Left cardiac atrium (tissue), 4 donors: Measurements from ENCODE around the gene SLC8A2. TPM values are rescaled to one million over a fixed set of nuclear protein-coding genes. Genes with fewer than 3 reads are reported as not detected.

Experiments used
- ATAC-seq, 2 donors: fragments of 200-7000 bp; cut with Tn5 transposase; one replicate each; pipeline ENCODE4 v1.9.1; 2020; ENCODE audit warnings: mild to moderate bottlenecking in 2 of 2, moderate library complexity in 2 of 2
- DNase-seq: peaks from one replicate; pipeline ENCODE4 v3.0.0-alpha.2; 2020
- intact Hi-C, 2 donors: fragments of 100-400 bp; cut with DNase I; formaldehyde crosslinking; loops; one replicate each; pipeline versions ENCODE4 v1.14.1 to v1.15.1; 2022 to 2023
- long read RNA-seq: library from polyadenylated mRNA; unstranded; transcript quantifications from one replicate; pipeline ENCODE4 v2.0.0, GENCODE V29; 2021
- total RNA-seq, 2 donors: library from RNA; stranded (reverse); fragmentation: NEBNext Ultra II Directional; extraction: Animal tissue kit (Norgen Biotek cat#: 25700); gene quantifications; one replicate each; pipeline ENCODE4 v1.2.1, GENCODE V29; 2021
- donor health status: DM: no; HTN: yes; CAD: no.
- donor health status: DM: no; HTN: yes; CAD: no; lungs with severe emphysema.
- donor health status: DM: yes; HTN: yes; CAD: no.
- donor health status: Dilated cardiomyopathy.

Gene SLC8A2, protein sequence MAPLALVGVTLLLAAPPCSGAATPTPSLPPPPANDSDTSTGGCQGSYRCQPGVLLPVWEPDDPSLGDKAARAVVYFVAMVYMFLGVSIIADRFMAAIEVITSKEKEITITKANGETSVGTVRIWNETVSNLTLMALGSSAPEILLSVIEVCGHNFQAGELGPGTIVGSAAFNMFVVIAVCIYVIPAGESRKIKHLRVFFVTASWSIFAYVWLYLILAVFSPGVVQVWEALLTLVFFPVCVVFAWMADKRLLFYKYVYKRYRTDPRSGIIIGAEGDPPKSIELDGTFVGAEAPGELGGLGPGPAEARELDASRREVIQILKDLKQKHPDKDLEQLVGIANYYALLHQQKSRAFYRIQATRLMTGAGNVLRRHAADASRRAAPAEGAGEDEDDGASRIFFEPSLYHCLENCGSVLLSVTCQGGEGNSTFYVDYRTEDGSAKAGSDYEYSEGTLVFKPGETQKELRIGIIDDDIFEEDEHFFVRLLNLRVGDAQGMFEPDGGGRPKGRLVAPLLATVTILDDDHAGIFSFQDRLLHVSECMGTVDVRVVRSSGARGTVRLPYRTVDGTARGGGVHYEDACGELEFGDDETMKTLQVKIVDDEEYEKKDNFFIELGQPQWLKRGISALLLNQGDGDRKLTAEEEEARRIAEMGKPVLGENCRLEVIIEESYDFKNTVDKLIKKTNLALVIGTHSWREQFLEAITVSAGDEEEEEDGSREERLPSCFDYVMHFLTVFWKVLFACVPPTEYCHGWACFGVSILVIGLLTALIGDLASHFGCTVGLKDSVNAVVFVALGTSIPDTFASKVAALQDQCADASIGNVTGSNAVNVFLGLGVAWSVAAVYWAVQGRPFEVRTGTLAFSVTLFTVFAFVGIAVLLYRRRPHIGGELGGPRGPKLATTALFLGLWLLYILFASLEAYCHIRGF
- total RNA-seq: under 1 TPM in 1 of 2 donors, not detected in 1; 0.15 TPM
- long read RNA-seq: 0 reads

DNA sequence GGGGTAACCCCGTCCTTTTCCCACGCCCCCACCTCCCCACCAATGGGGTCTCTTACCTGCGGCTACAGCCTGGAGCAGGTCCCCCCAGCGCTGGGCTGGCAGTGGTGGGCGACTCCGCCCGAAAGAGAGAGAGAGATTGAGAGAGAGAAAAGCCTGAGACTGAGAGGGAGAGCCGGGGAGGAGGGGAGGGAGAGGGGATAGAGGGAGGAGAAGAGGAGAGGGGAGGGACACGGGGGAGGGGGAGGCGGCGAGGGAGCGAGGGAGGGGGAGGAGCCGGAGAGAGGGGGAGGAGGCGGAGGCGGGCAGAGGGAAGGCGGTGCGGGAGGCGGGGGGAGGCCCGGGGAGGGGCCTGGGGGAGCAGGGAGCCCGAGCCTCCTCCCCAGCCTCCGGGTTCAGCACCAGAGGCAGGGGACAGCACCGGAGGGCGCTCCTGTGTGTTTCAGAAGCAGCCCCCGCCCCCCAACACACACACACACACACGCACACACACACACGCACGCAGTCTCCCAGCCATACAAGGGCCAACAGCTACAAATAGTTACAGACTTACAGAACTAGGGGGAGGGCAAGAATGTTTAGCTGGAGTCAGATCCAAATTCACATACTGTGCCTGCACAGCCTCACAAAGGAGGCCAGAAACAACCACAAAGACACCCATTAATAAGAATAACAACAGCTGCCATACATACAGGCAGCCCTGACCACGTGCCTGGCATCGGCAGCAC, at the start of gene SLC8A2:
SLC8A2 (minus strand) TSS at position 161 of the 725 bp plus-strand sequence. CDS start 5,490 bp downstream, outside the sequence.
- DNase-seq: peak; percentile 67
- intact Hi-C loops: no loop called here
- peak; percentile 74 to 77 for ATAC-seq

DNA sequence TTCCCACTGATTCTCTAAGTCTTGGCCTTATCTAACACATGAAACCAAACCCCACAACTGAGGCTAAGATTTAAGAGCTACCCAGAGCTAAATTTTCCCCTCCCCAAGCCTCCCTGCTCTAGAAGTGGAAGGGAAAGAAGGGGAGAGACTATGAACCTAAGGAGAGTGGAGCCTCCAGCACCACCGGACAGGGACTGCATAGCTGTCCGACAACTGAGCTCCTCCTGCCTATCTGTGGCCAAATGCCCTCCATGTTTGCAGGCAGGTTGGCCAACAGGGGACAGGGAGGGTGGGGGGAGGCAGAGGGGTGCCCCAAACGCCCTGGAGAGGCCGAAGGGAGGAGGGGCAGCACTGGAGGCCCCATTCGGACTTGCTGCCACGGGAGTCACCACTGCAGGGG, 49.1 kb upstream of the SLC8A2 start:
- ATAC-seq: no peak
- no peak for DNase-seq
- intact Hi-C loops: loop anchor here in 1 of 2 donors (5.0 kb wide), 1 partner anchor 176 kb away; no protein-coding TSS in a partner anchor

DNA sequence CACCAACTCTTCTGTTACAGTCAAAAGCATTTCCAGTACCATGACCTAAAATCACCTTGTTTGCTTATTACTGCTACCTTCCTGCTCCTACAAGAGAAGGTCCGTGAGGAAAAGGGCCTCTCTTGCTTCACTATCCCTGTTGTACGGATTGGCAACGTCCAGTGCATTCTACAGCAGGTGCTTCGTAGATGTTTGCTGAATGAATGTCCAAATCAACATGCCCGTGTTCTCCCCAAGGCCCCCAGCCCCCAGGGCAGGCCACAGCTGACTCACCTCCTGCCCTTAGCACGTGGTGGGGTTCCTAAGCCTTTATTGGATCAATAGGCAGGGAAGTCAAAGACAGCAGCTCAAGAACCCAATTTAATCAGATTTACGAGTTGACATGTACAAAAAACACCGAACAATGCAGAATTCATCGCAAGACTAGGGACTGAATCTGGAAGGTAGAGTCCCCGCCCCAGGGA, 48.7 kb upstream of the SLC8A2 start:
- ATAC-seq (no peak), DNase-seq (no peak)
- intact Hi-C loops: loop anchor here in 1 of 2 donors (5.0 kb wide), 1 partner anchor 177 kb away; no protein-coding TSS in a partner anchor

DNA sequence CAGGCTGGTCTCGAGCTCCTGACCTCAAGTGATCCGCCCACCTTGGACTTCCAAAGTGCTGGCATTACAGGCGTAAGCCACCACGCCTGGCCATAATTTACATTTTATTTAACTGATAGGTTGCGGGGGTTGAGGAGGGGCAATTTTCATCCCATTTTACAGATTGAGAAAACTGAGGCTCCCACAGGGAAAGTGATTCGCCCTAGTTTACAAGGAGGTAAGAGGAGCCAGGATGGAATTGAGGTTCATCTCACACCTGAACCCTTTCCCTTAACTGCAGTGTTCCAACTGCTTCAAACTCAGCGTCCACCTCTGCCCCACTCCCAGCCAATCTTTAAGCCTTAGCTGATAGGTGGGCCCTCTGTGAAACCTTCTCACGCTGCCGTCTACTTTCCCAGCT, 47.2 kb upstream of the SLC8A2 start:
- DNase-seq: no peak
- intact Hi-C loops: loop anchor here in 1 of 2 donors (5.0 kb wide), 1 partner anchor 82 kb away; no protein-coding TSS in a partner anchor
- no peak for ATAC-seq

DNA sequence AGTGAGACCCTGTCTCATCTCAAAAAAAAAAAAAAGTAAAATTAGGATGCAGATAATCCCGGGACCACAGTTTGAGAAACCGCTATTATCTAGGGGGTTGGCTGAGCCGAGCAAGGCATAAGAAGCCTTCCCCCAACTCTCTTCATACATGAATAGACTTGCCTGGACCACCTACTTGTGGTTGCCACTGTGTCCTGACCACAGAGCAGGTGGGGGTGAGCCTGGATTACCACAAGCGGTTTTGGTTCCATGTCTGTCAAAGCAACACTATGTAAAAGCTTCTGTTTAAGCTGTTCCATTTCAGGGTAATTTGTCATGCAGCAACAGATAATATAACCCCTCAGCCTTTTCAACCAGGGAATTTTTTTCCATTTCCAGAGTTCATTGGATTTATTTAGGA, 46.4 kb upstream of the SLC8A2 start:
- no peak for DNase-seq
- intact Hi-C loops: loop anchor here in 1 of 2 donors (5.0 kb wide), 1 partner anchor 81 kb away; no protein-coding TSS in a partner anchor
- ATAC-seq: no peak

DNA sequence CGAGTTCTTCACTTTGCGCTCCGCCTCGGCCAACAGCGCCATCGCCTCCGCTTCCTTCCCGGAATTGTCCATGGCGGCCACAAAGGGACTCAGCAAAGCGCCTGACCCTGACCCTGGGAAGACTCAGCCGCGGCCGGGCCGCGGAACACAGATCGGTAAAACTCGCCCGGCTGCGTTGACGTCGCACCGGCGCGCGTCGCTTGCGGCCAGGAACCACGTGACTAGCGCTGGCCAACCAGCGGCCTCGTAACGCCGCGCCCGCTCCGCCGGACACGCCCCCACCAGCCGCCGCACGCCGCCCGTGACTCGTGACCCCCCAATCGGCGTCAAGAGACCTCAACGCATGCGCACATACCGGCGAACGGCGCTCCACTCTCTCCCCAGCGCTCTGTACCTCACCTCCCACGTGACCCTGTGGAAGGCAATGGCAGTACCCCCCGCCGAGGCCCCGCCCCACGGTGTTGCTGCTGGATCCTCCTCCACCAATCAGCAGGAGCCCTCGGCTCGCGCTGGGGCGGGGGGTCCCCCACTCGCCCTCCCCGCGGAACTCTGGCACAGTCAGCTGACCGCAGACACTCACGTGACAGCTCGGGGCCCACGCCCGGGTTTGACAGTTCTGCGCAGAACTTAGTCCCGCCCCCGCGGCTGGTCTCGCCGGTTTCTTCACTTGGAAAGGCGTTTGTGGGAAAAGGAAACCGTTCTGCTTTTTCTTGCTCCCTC, 43.3 kb upstream of the SLC8A2 start, which contains the start of gene NAPA:
NAPA (minus strand) TSS at position 195 of the 720 bp plus-strand sequence; CDS start at position 72, 123 bp downstream.
- intact Hi-C loops: loop anchor here (1.0 to 5.0 kb wide), 4 partner anchors 78 to 94 kb away; partner anchors contain the start of gene BICRA (in 1 of the 2)
- peak; percentile 100 for DNase-seq
- peak; percentile 97 to 98 for ATAC-seq

DNA sequence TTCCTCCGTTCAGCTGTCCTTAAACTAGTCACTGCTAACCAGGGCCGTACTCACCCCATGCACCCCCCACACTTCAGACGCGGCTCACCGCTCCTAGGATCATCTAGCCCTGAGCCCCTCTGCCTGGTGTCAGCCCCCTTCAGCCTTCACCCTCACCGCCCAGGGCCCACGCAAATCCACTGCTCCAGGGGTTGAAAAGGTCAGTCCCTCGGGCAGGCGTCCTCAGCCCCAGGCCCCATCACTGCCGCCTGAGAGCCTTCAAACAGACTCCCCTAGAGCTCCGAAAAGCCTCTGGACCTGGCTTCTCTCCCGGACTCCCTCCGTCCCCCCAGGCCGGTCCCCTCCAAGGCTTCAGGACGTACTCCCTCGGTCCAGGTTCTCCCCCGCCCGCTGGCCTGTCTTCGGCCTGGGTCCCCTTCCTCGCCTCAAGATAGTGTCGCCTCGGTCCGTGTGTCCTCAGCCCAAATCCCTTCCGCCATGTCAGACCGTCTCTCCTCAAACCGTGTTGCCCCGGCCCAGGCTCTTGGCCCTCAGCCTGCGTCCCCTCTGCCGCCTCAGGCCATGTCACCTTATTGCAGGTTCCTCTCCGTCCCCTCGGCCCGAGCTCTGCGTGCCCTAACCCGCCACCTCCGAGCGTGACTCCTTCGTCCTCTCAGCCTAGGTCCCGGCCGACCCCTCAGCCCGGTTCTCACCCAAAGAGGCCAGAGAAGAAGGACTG, 42.6 kb upstream of the SLC8A2 start:
- ATAC-seq: peak in 1 of 2 donors; percentile 0
- DNase-seq: no peak
- intact Hi-C loops: loop anchor here in 1 of 2 donors (2.0 kb wide), 2 partner anchors 78 to 94 kb away; partner anchors contain the start of gene BICRA

DNA sequence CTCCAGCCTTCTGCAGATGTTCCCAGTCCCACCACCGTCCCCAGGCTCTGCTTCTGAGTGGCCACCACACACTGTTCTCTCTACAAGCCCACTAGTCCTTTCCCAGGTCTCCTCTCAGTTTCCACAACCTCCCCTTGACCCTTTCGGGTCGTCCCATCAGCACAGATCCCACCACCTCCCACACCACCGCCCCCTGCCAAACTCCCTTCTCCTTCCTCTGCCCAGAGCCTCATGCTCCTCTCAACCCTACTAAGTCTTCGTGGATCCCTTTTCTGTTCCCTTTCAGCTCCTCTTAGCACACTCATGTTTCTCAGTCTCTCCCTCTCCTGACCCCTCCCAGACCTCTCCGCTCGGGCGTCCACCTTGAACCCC, 41.2 kb upstream of the SLC8A2 start:
- no peak for DNase-seq
- intact Hi-C loops: no loop called here
- ATAC-seq: no peak

DNA sequence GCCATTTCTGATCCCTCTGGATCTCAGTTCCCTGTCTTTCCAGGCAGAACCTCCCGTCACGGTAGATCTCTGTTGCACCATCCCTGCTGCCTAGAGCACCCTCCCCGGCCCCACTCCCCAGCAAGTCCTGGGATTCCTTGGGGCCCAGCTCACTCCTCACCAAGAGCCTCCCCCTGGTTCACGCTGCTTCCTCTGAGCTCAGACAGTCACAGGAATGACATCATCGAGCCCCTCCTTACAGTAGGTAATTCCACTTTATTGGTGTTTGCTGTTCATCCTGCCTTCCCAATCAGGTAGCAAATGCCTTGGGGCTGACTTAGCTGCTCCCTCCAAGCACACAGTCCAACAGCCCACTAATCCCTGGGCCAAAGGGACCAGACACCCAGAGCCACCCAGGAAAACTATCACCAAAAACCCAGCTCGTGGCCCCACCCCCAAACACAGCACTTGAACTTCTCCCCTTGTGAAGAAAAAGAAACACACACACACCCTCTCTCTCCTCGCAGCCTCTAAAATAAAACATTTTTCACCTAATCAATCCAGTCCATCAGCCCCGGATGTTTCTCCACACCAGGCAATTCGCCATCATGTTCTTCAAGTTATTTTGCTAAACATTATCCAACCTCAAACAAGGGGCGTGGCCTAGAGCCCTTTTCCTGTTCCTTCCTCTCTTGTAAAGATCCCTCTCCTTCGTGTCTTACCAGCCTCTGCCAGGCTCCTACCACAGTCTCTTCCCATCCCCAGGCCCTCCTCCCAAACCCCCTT, 40.7 kb upstream of the SLC8A2 start:
- no peak for ATAC-seq
- intact Hi-C loops: no loop called here
- no peak for DNase-seq

DNA sequence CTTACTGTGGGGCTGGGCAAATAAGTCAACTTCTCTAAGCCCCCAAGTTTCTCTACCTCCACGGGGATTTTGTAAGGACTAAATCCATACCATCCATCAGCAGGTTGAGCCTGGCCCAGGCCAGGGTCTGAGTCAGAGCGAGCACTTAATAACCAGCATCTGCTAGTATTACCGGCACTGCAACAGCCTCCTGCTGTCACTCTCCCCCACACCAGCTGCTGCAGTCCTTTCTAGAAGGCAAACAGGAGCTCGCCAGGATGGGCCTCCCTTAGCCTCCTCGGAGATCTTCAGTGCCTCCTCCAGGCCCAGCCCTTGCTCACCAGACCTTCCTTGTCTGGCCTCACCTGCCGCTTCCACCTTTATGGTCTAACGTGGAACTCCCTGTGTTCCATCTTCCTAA, 40.0 kb upstream of the SLC8A2 start:
- DNase-seq (no peak), ATAC-seq (no peak)
- intact Hi-C loops: no loop called here

DNA sequence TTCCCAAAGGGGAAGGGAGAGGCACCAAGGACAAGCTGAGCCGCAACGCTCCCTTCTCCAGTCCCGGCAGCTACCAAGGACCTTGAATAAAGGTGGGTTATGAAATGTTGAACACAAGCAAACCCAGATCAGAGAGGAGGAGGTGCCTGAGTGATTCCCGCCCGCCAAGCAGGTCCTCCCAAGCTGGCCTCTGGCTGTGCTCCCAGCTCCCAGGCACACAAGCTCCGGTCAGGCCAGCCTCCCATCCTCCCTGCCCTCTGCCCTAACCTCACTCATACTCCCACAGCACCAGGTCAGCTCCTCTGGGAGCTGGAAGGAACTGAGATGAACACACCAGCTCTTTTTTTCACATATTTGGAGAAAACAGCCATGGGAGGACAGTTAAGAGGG, 39.4 kb upstream of the SLC8A2 start:
- peak in 1 of 2 donors; percentile 14 for ATAC-seq
- intact Hi-C loops: no loop called here
- DNase-seq: peak; percentile 55

DNA sequence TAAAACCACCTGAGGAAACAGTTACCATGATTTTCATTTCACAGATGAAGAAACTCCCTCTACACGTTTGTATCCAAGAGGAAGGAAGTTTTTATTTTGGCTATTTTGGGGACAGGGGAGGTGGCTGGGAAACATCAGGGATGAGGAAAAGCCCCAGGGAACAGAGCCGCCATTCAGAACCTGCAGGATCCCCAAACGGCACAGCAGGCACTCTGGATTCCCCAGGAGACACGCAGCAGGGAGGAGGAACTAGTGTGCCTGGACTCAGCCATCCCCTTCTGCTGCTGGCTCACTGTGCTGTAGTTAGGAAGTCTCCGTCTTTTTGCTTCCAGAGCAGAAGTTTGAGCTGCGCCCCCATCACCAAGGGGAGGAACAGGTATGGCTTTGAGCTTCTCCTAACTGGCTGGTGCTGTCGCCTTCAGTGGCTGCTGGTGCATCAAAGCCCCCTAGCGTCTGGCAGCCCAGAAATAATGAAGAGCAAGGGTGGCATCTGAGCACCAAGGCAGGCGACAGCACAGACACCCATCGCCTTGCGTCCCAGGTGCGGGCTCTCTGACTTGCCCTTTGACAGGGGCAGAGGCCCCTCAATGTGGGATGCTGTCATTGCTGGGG, 38.9 kb upstream of the SLC8A2 start:
- DNase-seq (no peak), ATAC-seq (no peak)

DNA sequence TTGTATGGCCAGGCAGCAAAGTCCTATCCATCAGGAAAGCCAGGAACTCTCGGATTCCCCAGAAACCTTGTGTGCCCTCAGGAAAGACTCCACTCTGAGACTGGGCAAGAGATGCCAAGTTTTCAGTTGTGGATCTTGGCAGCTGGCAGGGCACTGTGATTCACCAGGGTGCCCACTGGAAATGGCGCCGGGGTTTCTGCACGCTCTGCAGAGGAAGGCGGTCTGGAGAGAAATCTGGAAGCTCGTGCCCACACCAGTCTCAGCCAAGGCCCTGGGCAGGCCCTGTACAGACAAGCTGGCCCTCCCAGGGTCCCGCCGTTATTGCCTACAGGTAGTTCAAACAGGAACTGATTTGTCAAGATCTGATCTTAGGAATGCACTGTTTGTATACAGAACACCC, 38.3 kb upstream of the SLC8A2 start:
- intact Hi-C loops: no loop called here
- DNase-seq (peak; percentile 52), ATAC-seq (peak; percentile 31 to 64)

More for the DNA sequence above, 38.9 kb upstream of the SLC8A2 start:
- intact Hi-C loops: no loop called here

DNA sequence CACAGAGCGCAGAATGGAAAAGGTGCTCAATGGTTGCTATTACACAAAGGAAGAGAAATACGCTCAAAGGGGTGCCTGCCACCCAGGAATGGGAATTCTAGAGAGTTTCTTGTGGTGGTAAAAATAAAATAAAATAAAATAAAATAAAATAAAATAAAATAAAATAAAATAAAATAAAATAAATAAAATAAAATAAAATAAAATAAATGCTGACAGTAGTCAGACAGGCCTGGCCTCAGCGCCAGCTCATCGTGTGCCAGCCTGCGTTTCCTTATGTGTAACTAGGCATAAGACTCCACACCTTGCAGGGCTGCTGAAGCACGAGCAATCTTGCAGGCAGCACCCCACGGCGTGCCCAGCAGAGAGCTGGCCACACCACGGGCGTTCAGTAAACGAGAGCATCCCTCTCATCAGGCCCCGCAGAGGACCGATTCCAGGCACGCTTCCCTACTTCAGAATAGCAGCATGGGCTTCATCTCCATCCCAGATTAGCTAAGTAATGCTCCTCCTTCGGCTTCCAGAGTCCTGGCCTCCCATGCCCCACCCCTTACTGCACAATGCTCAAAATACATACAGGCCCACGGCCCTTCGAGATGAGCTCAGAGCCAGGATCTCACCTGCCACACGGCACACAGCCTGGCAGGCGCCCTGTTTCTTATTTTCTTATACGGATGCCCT, 37.6 kb upstream of the SLC8A2 start:
- ATAC-seq: no peak

DNA sequence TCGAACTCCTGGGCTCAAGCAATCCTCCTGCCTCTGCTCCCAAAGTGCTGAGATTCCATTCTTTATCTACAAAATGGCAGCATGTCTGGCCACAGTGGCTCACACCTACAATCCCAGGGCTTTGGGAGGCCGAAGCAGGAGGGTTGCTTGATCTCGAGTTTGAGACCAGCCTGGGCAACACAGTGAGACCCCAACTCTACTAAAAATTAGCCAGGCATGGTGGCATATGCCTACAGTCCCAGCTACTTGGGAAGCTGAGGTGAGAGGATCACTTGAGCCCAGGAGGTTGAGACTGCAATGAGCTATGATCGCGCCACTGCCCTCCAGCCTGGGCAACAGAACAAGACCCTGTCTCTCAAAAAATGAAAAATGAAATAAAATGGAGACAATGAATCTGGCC, 37.0 kb upstream of the SLC8A2 start:
- ATAC-seq (no peak), DNase-seq (no peak)
- intact Hi-C loops: no loop called here

More for the DNA sequence above, 37.6 kb upstream of the SLC8A2 start:
- no peak for DNase-seq
- intact Hi-C loops: no loop called here
